SK-N-SH treated with all-trans-retinoic acid at 6 μM for 48 hours (cell line): ENCODE results near the gene CPEB1.

ENCODE experiments used
- ARNTL ChIP-seq: fragments of 450-650 bp; formaldehyde crosslinking; IDR thresholded peaks from 2 replicates; pipeline ENCODE4 v1.5.0; 2020; ENCODE audit warnings: low read depth, mild to moderate bottlenecking, moderate library complexity, borderline replicate concordance
- PATZ1 ChIP-seq: fragments of 250-450 bp; sonication (Bioruptor Pico); IDR thresholded peaks from 2 replicates; pipeline ENCODE4 v1.8.0; 2020; ENCODE audit warnings: mild to moderate bottlenecking, moderate library complexity, borderline replicate concordance
- POU6F1 ChIP-seq: fragments of 250-450 bp; sonication (Bioruptor Pico); IDR thresholded peaks from 2 replicates; pipeline ENCODE4 v1.8.0; 2021; ENCODE audit warnings: low read depth, mild to moderate bottlenecking, moderate library complexity, borderline replicate concordance
- TOX ChIP-seq: fragments of 250-450 bp; sonication (Bioruptor Pico); IDR thresholded peaks from 2 replicates; pipeline ENCODE4 v1.8.0; 2021; ENCODE audit warnings: mild to moderate bottlenecking, moderate library complexity, borderline replicate concordance
- ZC3H10 ChIP-seq: fragments of 250-450 bp; sonication (Bioruptor Pico); IDR thresholded peaks from 2 replicates; pipeline ENCODE4 v1.5.1; 2021; ENCODE audit warnings: mild to moderate bottlenecking, moderate library complexity
- ZFP3 ChIP-seq: fragments of 250-450 bp; sonication (Bioruptor Pico); IDR thresholded peaks from 2 replicates; pipeline ENCODE4 v1.5.0; 2020; ENCODE audit warnings: mild to moderate bottlenecking, moderate library complexity
- ZFP30 ChIP-seq: fragments of 450-650 bp; formaldehyde crosslinking; IDR thresholded peaks from 2 replicates; pipeline ENCODE4 v1.5.0; 2022; ENCODE audit warnings: mild to moderate bottlenecking, moderate library complexity
- ZNF565 ChIP-seq: fragments of 450-650 bp; formaldehyde crosslinking; conservative IDR thresholded peaks from 2 replicates; pipeline ENCODE4 v1.5.0; 2020; ENCODE audit warnings: low read depth, mild to moderate bottlenecking, moderate library complexity
- ZNF70 ChIP-seq: fragments of 450-650 bp; formaldehyde crosslinking; IDR thresholded peaks from 2 replicates; pipeline ENCODE4 v1.5.0; 2020; ENCODE audit warnings: mild to moderate bottlenecking, moderate library complexity
- ZNF8 ChIP-seq: fragments of 450-650 bp; formaldehyde crosslinking; IDR thresholded peaks from 2 replicates; pipeline ENCODE4 v1.5.0; 2020; ENCODE audit warnings: mild to moderate bottlenecking, moderate library complexity

GRCh38 chr15:82602195-82602594 is 45.0 kb downstream of the CPEB1 start:
- TF ChIP-seq ZFP3 (no peak), ARNTL (CRISPR knock-in tag) (no peak), ZNF70 (CRISPR knock-in tag) (no peak), ZC3H10 (no peak), POU6F1 (CRISPR knock-in tag) (no peak), PATZ1 (CRISPR knock-in tag) (no peak), TOX (CRISPR knock-in tag) (no peak), ZNF565 (no peak), ZFP30 (no peak), ZNF8 (CRISPR knock-in tag) (no peak)
